NT2/D1 (cell line): ENCODE data around the gene SEPTIN3.

Experiments used
- SUZ12 ChIP-seq: IDR thresholded peaks from 2 replicates; pipeline ENCODE4 v1.6.1; 2011; ENCODE audit not compliant: insufficient read length, insufficient read depth; ENCODE audit errors: extremely low read depth
- YY1 ChIP-seq: IDR thresholded peaks from 2 replicates; pipeline ENCODE4 v1.6.1; 2011; ENCODE audit not compliant: insufficient read length, insufficient read depth

DNA sequence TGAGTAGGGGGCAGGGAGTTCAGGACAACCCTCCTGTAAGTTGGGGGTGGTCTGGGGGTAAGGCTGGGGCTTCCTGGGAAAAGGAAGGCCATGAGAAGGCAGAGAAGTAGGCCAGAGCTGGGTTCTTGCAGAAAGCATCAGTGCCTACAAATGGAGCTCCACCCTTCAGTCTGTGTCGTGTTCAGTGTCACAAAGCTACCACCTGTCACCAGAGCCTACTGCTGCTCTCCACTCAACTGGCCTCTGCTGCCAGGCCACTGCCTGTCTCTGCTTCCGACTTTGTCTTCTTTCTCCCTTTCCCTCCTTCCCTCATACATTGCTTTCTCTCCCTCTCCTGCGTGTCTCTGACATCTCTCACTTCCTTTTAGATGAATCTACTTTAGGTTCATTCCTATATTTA lies 26.0 kb downstream of the SEPTIN3 start:
- TF ChIP-seq YY1 (no peak), SUZ12 (no peak)
